Heart right ventricle (tissue), 16 donors: ENCODE measurements around the gene GJC3. TPM values are rescaled to one million over a fixed set of nuclear protein-coding genes. Genes with fewer than 3 reads are reported as not detected.

Source experiments
- ATAC-seq, 8 donors: fragments of 200-7000 bp; cut with Tn5 transposase; one replicate each; pipeline ENCODE4 v1.9.1; 2020; ENCODE audit warnings: mild to moderate bottlenecking in 8 of 8, moderate library complexity in 8 of 8, moderate number of reproducible peaks in 1 of 8
- DNase-seq, 2 donors: peaks; one replicate each; pipeline ENCODE4 v3.0.0-alpha.2; 2020
- H3K27ac ChIP-seq, 10 donors: fragments of 200-600 bp; sonication (generic) in 2 of 10; one replicate each; pipeline versions ENCODE4 v1.5.0 to v1.8.0; 2020 to 2022; ENCODE audit warnings: mild to moderate bottlenecking in 3 of 10
- H3K27me3 ChIP-seq, 7 donors: fragments of 200-600 bp; one replicate each; pipeline ENCODE4 v1.8.0; 2021 to 2022; ENCODE audit warnings: mild to moderate bottlenecking in 2 of 7
- H3K36me3 ChIP-seq, 9 donors: fragments of 200-600 bp; sonication (generic) in 1 of 9; one replicate each; pipeline versions ENCODE4 v1.5.0 to v1.8.0; 2020 to 2022; ENCODE audit warnings: mild to moderate bottlenecking in 2 of 9
- H3K4me1 ChIP-seq, 9 donors: fragments of 200-600 bp; sonication (generic) in 1 of 9; one replicate each; pipeline versions ENCODE4 v1.5.0 to v1.8.0; 2020 to 2022; ENCODE audit warnings: mild to moderate bottlenecking in 4 of 9
- H3K4me3 ChIP-seq, 10 donors: fragments of 200-600 bp; sonication (generic) in 2 of 10; one replicate each; pipeline versions ENCODE4 v1.5.0 to v1.8.0; 2020 to 2022; ENCODE audit warnings: mild to moderate bottlenecking in 7 of 10, moderate library complexity in 2 of 10
- H3K9me3 ChIP-seq, 11 donors: fragments of 200-600 bp in 10 of 11; sonication (generic) in 2 of 11; one replicate each; pipeline versions ENCODE4 v1.5.0 to v1.8.0; 2013 to 2022; ENCODE audit warnings: mild to moderate bottlenecking in 2 of 11, control low read depth in 1 of 11, moderate library complexity in 1 of 11
- WGBS, 2 donors: extraction: QIAGEN DNeasy Blood & Tissue Kit; methylation state at CpG; one replicate each; pipeline ENCODE4 v1.1.7; 2013; ENCODE audit warnings: inconsistent platforms in 1 of 2; 5-methylcytosine and 5-hydroxymethylcytosine counted together
- intact Hi-C, 10 donors: fragments of 100-400 bp; cut with DNase I; formaldehyde crosslinking; loops; one replicate each; pipeline versions ENCODE4 v1.11.1 to v1.14.2; 2022
- polyA plus RNA-seq, 2 donors: library from polyadenylated mRNA; stranded (reverse); fragments of 200-250 nt; gene quantifications; one replicate each; pipeline ENCODE4 v1.2.3, GENCODE V29; 2013
- total RNA-seq, 10 donors: library from RNA; stranded (reverse); fragmentation: NEBNext Ultra II Directional in 3 of 10; extraction: Animal tissue kit (Norgen Biotek cat#: 25700) in 3 of 10; gene quantifications; one replicate each; pipeline versions ENCODE4 v1.2.1 to v1.2.4, GENCODE V29; 2021 to 2023
- TF ChIP-seq, protein P1 (sequence below), 9 donors: fragments of 200-600 bp; sonication (generic) in 2 of 9; IDR thresholded peaks; one replicate each; pipeline versions ENCODE4 v1.5.0 to v1.8.0; 2021 to 2022; ENCODE audit warnings: antibody characterized with exemption in 9 of 9, mild to moderate bottlenecking in 5 of 9, moderate library complexity in 1 of 9
- donor health status: Arrhythmogenic right ventricular cardiomyopathy.
- donor health status: ischemic (EF 13 %, LVEDD 7.1; RV severe dilation, severe dysfunction).
- donor health status: healthy with polysubstance abuse.
- donor health status: DM: no; HTN: yes; CAD: no.
- donor health status: DM: no; HTN: no; CAD: no.
- donor health status: ischemic (EF 25% LVEDD 6.9; RV normal size, moderate dysfunction).
- donor health status: ischemic (EF 25% LVEDD 5.7; RV mildly dilated, moderate dysfunction).
- donor health status: healthy.
- donor health status: DM: yes; HTN: yes; CAD: no.
- donor health status: Ischemic cardiomyopathy.
- donor health status: ischemic (EF 35%, LVEDD 5.7; RV mildly dilated, moderate dysfunction).
- donor health status: nonischemic (EF 11% LVEDD 7.7; RV severe dilation, severe dysfunction).
- donor health status: DM: yes; HTN: yes; CAD: no.
- donor health status: PGD.
- donor health status: ischemic (EF 29% LVEDD 5.4; RV normal size, mild dysfunction).
- donor health status: nonischemic (EF 23%, LVEDD 6.1; RV moderate dilation, normal function).

Gene GJC3
- total and polyA plus RNA-seq, 12 donors = 0.29 to 0.44 TPM; not detected in 10

DNA sequence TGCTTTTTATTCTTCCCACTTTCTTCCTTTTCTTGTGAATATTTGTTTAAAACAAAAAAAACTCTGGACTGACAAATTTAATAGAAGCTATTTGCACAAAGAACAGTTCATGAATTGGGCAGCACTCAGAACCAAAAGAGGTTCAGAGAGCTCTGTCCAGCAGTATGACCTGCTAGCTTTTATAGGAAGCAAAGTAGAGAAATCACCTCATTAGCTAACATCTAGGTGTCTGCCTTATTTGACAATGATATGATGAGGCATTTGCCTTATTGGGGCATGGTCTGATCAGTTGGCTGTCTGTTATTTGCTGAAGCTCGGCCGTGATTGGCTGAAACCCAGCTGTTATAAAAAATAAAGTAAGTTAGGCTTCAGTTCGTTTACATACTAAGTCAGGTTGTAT, 9.3 kb downstream of the GJC3 start:
- peaks cover 0 to 33% (median 3%) of the 10 kb centered on the region in 9 donors for H3K36me3 ChIP-seq
- WGBS, 2 donors = 64 to 98% methylated on average over 3 of the region's 3 CpGs
- DNase-seq = no peak
- no peaks in the 10 kb centered on the region for H3K9me3 ChIP-seq
- no peaks in the 10 kb centered on the region for H3K27me3 ChIP-seq
- H3K4me1 ChIP-seq = peaks cover 0 to 38% (median 36%) of the 10 kb centered on the region in 9 donors
- no peak for ATAC-seq
- peak overlapping the region; percentile 70 to 94 (median 90) for H3K4me3 ChIP-seq
- intact Hi-C loops = loop anchor here in 3 of 10 donors (10.0 kb wide), 3 partner anchors 55 to 135 kb away; partner anchors contain the start of gene AZGP1 (in 1 of the 3)
- peak overlapping the region in 9 of 10 donors; percentile 83 to 96 (median 91) for H3K27ac ChIP-seq
- TF ChIP-seq, protein P1, sequence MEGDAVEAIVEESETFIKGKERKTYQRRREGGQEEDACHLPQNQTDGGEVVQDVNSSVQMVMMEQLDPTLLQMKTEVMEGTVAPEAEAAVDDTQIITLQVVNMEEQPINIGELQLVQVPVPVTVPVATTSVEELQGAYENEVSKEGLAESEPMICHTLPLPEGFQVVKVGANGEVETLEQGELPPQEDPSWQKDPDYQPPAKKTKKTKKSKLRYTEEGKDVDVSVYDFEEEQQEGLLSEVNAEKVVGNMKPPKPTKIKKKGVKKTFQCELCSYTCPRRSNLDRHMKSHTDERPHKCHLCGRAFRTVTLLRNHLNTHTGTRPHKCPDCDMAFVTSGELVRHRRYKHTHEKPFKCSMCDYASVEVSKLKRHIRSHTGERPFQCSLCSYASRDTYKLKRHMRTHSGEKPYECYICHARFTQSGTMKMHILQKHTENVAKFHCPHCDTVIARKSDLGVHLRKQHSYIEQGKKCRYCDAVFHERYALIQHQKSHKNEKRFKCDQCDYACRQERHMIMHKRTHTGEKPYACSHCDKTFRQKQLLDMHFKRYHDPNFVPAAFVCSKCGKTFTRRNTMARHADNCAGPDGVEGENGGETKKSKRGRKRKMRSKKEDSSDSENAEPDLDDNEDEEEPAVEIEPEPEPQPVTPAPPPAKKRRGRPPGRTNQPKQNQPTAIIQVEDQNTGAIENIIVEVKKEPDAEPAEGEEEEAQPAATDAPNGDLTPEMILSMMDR (IDR thresholded peaks at IDR 0.05) = no peak

DNA sequence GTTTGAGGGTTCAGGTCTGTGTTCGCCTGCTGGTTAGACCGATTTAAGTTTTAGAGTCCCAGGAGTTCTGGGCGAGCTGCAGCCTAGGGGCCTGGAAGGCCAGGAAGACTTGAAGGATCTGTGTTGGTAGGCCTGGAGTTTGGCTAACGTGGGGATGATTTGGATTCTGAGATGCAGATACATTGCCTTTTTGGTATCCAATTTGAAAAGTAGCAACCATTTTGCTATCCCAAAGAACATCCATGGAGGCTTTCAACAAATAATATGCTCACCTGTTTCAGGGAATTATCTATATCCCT, 9.7 kb downstream of the GJC3 start:
- H3K27me3 ChIP-seq = no peaks in the 10 kb centered on the region
- peaks cover 0 to 37% (median 3%) of the 10 kb centered on the region in 9 donors for H3K36me3 ChIP-seq
- no peak for DNase-seq
- WGBS, 2 donors = 37 to 42% methylated on average over 4 of the region's 4 CpGs
- peak overlapping the region; percentile 70 to 94 (median 90) for H3K4me3 ChIP-seq
- intact Hi-C loops = loop anchor here in 8 of 10 donors (5.0 to 10.0 kb wide), 8 partner anchors 55 to 295 kb away; partner anchors contain the start of genes COPS6 (in 2 of the 8), ZNF3 (in 2 of the 8), AZGP1 (in 1 of the 8) and MBLAC1 (in 1 of the 8)
- peaks cover 0 to 38% (median 36%) of the 10 kb centered on the region in 9 donors for H3K4me1 ChIP-seq
- peak overlapping the region; percentile 1 to 96 (median 90) for H3K27ac ChIP-seq
- ATAC-seq = no peak
- H3K9me3 ChIP-seq = no peaks in the 10 kb centered on the region
- TF ChIP-seq, protein P1 (IDR thresholded peaks at IDR 0.05) = no peak

DNA sequence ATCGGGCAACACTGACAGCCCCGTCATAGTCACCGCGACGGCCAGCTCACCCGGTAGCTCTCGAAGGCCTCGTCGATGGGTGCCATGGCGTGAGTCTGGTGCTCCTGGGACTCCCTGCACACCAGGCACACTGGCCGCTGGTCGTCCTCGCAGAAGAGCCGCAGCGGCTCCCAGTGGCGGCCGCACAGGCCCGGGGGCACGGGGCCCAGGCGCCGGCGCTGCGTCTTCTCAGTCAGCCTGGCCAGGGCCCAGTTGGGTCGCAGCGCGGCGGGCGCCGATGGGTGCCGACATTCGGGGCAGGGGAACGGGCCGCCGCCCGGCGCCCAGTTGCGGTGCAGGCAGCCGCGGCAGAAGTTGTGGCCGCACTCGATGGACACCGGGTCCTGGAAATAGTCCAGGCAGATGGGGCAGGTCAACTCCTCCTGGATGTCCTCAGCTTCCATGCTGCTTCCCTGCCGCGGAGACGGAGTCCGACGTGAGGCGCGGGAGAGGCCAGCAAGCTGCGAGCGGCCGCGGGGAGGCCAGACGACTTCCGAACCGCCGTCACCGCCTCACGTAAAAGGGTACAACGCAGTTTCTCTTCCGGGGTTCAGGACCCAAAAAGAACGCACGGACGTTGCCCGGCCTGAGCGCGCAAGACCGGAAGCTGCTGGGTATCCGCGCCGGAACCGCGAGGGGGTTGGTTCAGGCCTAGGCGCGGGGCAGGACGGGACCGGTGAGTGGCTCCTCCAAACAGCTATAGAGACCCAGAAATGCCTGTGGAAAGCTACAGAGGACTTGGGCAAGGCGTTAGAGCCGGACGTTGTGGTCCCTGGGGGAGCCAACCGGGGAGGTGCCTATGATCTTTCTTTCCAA, 10.2 kb downstream of the GJC3 start, which contains the start of gene TRIM4:
TRIM4 (minus strand) TSS at position 572 of the 855 bp plus-strand sequence; CDS start at position 443, 129 bp downstream.
- ATAC-seq = peak; percentile 99 to 100 (median 99)

DNA sequence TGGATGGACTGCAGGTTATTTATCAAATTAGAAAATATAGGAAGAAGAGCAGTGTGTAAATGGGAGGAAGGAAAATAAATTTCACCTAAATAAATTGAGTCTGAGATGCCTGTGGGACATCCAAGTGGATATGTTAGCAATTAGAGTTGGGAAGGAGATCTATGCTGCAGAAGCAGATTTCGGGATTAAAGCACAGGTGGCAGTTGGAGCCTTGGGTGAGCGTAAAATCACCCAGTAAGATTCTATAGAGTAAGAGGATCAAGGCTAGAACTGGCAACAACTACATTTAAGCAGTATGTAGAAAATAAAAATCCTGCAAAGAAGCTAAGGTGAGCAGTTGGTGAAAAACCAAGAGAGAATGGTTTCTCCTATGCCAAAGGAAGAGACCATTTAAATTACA, 18.4 kb downstream of the GJC3 start:
- ATAC-seq (no peak), DNase-seq (no peak)
- H3K27ac ChIP-seq = no peak overlapping the region
- H3K9me3 ChIP-seq = no peaks in the 10 kb centered on the region
- intact Hi-C loops = loop anchor here in 6 of 10 donors (5.0 to 10.0 kb wide), 8 partner anchors 36 to 286 kb away; partner anchors contain the start of genes COPS6 (in 2 of the 6), ZNF3 (in 2 of the 6) and MBLAC1 (in 1 of the 6)
- H3K36me3 ChIP-seq = peaks cover 0 to 86% (median 27%) of the 10 kb centered on the region in 9 donors
- H3K27me3 ChIP-seq = no peaks in the 10 kb centered on the region
- peaks cover 0 to 14% (median 2%) of the 10 kb centered on the region in 9 donors for H3K4me1 ChIP-seq
- TF ChIP-seq, protein P1 (IDR thresholded peaks at IDR 0.05) = no peak
- 96 to 98% methylated on average over 2 of the region's 2 CpGs for WGBS, 2 donors
- no peak overlapping the region for H3K4me3 ChIP-seq

More for the DNA sequence above, 10.2 kb downstream of the GJC3 start, which contains the start of gene TRIM4:
- H3K4me3 ChIP-seq = peak within 1 kb of the TSS; percentile 70 to 94 (median 90)
- peaks cover 0 to 39% (median 3%) of the 10 kb centered on the region in 9 donors for H3K36me3 ChIP-seq
- peak within 1 kb of the TSS; percentile 63 to 96 (median 90) for H3K27ac ChIP-seq
- H3K27me3 ChIP-seq = no peaks in the 10 kb centered on the region
- H3K4me1 ChIP-seq = peaks cover 0 to 38% (median 36%) of the 10 kb centered on the region in 9 donors
- H3K9me3 ChIP-seq = no peaks in the 10 kb centered on the region
- TF ChIP-seq, protein P1 (IDR thresholded peaks at IDR 0.05) = peak in 5 of 9 donors; percentile 17 to 54 (median 49)
- intact Hi-C loops = loop anchor here in 7 of 10 donors (5.0 to 10.0 kb wide), 7 partner anchors 73 to 294 kb away; partner anchors contain the start of genes COPS6 (in 2 of the 7), ZNF3 (in 2 of the 7) and MBLAC1 (in 1 of the 7)
- DNase-seq = peak; percentile 90 to 91
- 0 to 1% methylated on average over 71 to 81 of the region's 81 CpGs for WGBS, 2 donors
